GM12878 (cell line): ENCODE measurements around the gene SOX9. TPM values are rescaled to one million over a fixed set of nuclear protein-coding genes. Genes with fewer than 3 reads are reported as not detected.

ENCODE experiments used
- ATAC-seq: fragments of 200-7000 bp; cut with Tn5 transposase; 3 replicates; pipeline ENCODE4 v1.9.1; 2020; ENCODE audit warnings: mild to moderate bottlenecking, moderate library complexity
- BruUV-seq: library from RNA; stranded (reverse); fragments of 400-500 nt; replicated peaks from 2 replicates; lab custom pipeline; 2021; lab: Mats Ljungman, UMichigan
- CTCF ChIA-PET: fragments of 300-600 bp; sonication (Branson Sonifier 250); formaldehyde crosslinking; extraction: SDS; loops from one replicate; lab custom pipeline; 2021; ENCODE audit warnings: inconsistent platforms; lab: Yijun Ruan, JAX
- POLR2A ChIA-PET: fragments of 350-600 bp; formaldehyde crosslinking; extraction: SDS; loops from one replicate; lab custom pipeline; 2021; ENCODE audit warnings: inconsistent platforms; lab: Charles Lee
- RAD21 ChIA-PET: fragments of 300-600 bp; sonication (Branson Sonifier 250); formaldehyde crosslinking; loops from one replicate; lab custom pipeline; 2023; ENCODE audit warnings: antibody characterized with exemption; ENCODE audit not compliant: unreplicated experiment; lab: Charles Lee
- SMC1A ChIA-PET: fragments of 300-600 bp; sonication (Branson Sonifier 250); formaldehyde crosslinking; loops from one replicate; lab custom pipeline; 2023; ENCODE audit not compliant: unreplicated experiment, uncharacterized antibody; lab: Charles Lee
- DNase-seq: peaks from one replicate; pipeline ENCODE4 v3.0.0-alpha.2; 2011; ENCODE audit warnings: low read depth, low spot score
- FAIRE-seq: peaks from 3 replicates; lab custom pipeline; 2011; peaks lifted over from hg19 to GRCh38; lab: Jason Lieb, UNC
- H2AFZ ChIP-seq: 2 replicates; pipeline ENCODE4 v1.6.0; 2011; ENCODE audit warnings: low read depth, low read length, control low read depth; ENCODE audit not compliant: control insufficient read depth
- H3K27ac ChIP-seq: 2 replicates; pipeline ENCODE4 v1.5.1; 2011; ENCODE audit warnings: control low read depth; ENCODE audit not compliant: control insufficient read depth, insufficient read depth
- H3K27me3 ChIP-seq, 2 experiments: replicated peaks in 1 of 2; 2 replicates each; pipeline versions ENCODE4 v1.6.0 to v1.6.1; 2011; ENCODE audit warnings: low read length in 1 of 2; ENCODE audit not compliant: control insufficient read depth in 2 of 2, insufficient read depth in 2 of 2
- H3K36me3 ChIP-seq, 2 experiments: 2 replicates each; pipeline ENCODE4 v1.5.1; 2011; ENCODE audit warnings: low read length in 1 of 2; ENCODE audit not compliant: control insufficient read depth in 2 of 2, insufficient read depth in 2 of 2
- H3K4me1 ChIP-seq: 2 replicates; pipeline ENCODE4 v1.6.1; 2011; ENCODE audit warnings: mild to moderate bottlenecking, low read length, moderate library complexity, mixed read lengths; ENCODE audit not compliant: control insufficient read depth, insufficient read depth
- H3K4me2 ChIP-seq: 2 replicates; pipeline ENCODE4 v1.6.0; 2011; ENCODE audit warnings: control low read depth; ENCODE audit not compliant: control insufficient read depth, insufficient read depth
- H3K4me3 ChIP-seq: fragments of 200-600 bp; sonication (generic); 2 replicates; pipeline ENCODE4 v1.5.1; 2016
- H3K79me2 ChIP-seq: 2 replicates; pipeline ENCODE4 v1.6.0; 2011; ENCODE audit warnings: low read length; ENCODE audit not compliant: control insufficient read depth, insufficient read depth
- H3K9ac ChIP-seq: 2 replicates; pipeline ENCODE4 v1.8.0; 2011; ENCODE audit warnings: low read length, control low read depth, mixed read lengths; ENCODE audit not compliant: control insufficient read depth, insufficient read depth
- H3K9me3 ChIP-seq: replicated peaks from 3 replicates; pipeline ENCODE4 v1.5.1; 2011; ENCODE audit warnings: mild to moderate bottlenecking, low read length; ENCODE audit not compliant: control insufficient read depth, insufficient read depth
- H4K20me1 ChIP-seq: 2 replicates; pipeline ENCODE4 v1.6.0; 2011; ENCODE audit not compliant: control insufficient read depth, insufficient read depth
- DPF2 ChIP-seq: fragments of 450-650 bp; IDR thresholded peaks from 2 replicates; pipeline ENCODE4 v1.6.1; 2017; ENCODE audit warnings: mild to moderate bottlenecking
- HDGF ChIP-seq: fragments of 450-650 bp; IDR thresholded peaks from 2 replicates; pipeline ENCODE4 v1.6.1; 2016; ENCODE audit warnings: antibody characterized with exemption
- JUNB ChIP-seq: IDR thresholded peaks from 2 replicates; pipeline ENCODE4 v1.6.1; 2016; ENCODE audit warnings: antibody characterized with exemption, mild to moderate bottlenecking
- KLF5 ChIP-seq: fragments of 450-650 bp; IDR thresholded peaks from 2 replicates; pipeline ENCODE4 v1.6.1; 2014; ENCODE audit warnings: mild to moderate bottlenecking; ENCODE audit not compliant: partially characterized antibody
- MAX ChIP-seq: IDR thresholded peaks from 2 replicates; pipeline ENCODE4 v1.6.1; 2012; ENCODE audit warnings: low read depth, low read length, improper control_type of control experiment
- NBN ChIP-seq: fragments of 450-650 bp; IDR thresholded peaks from 2 replicates; pipeline ENCODE4 v1.6.1; 2016
- NKRF ChIP-seq: fragments of 450-650 bp; conservative IDR thresholded peaks from 2 replicates; pipeline ENCODE4 v1.6.1; 2017; ENCODE audit warnings: mild to moderate bottlenecking, moderate library complexity
- PML ChIP-seq: IDR thresholded peaks from 2 replicates; pipeline ENCODE4 v1.6.1; 2012; ENCODE audit warnings: low read length, inconsistent platforms
- POU2F2 ChIP-seq: IDR thresholded peaks from 3 replicates; pipeline ENCODE4 v1.6.1; 2011; ENCODE audit warnings: low read depth, mild to moderate bottlenecking, low read length, borderline replicate concordance
- SPI1 ChIP-seq: IDR thresholded peaks from 2 replicates; pipeline ENCODE4 v1.6.1; 2011; ENCODE audit warnings: low read depth, mild to moderate bottlenecking, low read length, moderate library complexity, borderline replicate concordance; ENCODE audit not compliant: insufficient read depth
- YY1 ChIP-seq: IDR thresholded peaks from 2 replicates; pipeline ENCODE4 v1.6.1; 2011; ENCODE audit warnings: low read depth, mild to moderate bottlenecking, low read length
- WGBS: methylation state at CpG from one replicate; pipeline ENCODE4 v1.1.6; 2016; ENCODE audit warnings: low lambda C conversion rate; ENCODE audit not compliant: insufficient replicate concordance, insufficient coverage; ENCODE audit errors: missing lambda C conversion rate; 5-methylcytosine and 5-hydroxymethylcytosine counted together
- in situ Hi-C: fragments of 300-500 bp; cut with MboI; formaldehyde crosslinking; loops from 9 replicates; pipeline ENCODE4 v1.14.3; 2018; ENCODE audit warnings: mixed read lengths
- intact Hi-C: fragments of 100-400 bp; cut with micrococcal nuclease; formaldehyde crosslinking; loops from one replicate; pipeline ENCODE4 v1.14.2; 2022; ENCODE audit not compliant: unreplicated experiment
- polyA plus RNA-seq, 11 experiments: library from polyadenylated mRNA; depleted of rRNA in 4 of 11; unstranded in 6 of 11; stranded (reverse) in 5 of 11; fragments of >200 nt; fragmentation: Nextera tagmentation in 4 of 11; fragmentation: Illumina TruSeq in 1 of 11; extraction: Ambion mirVana in 4 of 11; extraction: Trizol in 1 of 11; gene quantifications; 1 replicate in 1 of 11; 2 replicates in 10 of 11; pipeline versions ENCODE4 v1.2.1 to v1.2.3, GENCODE V29; 2011 to 2016; ENCODE audit warnings: inconsistent platforms in 2 of 11, missing spikeins in 2 of 11, low read depth in 1 of 11
- total RNA-seq, 4 experiments: library from RNA; depleted of rRNA in 3 of 4; stranded (reverse); fragments of >200 nt in 3 of 4; fragmentation: Illumina TruSeq in 1 of 4; extraction: Trizol in 1 of 4; gene quantifications; 2 replicates each; pipeline versions ENCODE4 v1.2.1 to v1.2.3, GENCODE V29; 2013 to 2021
- TF ChIP-seq, protein P1 (sequence below): fragments of 450-650 bp; IDR thresholded peaks from 2 replicates; pipeline ENCODE4 v1.6.1; 2016; ENCODE audit warnings: mild to moderate bottlenecking, moderate library complexity, borderline replicate concordance
- TF ChIP-seq, protein P2 (sequence below): fragments of 450-650 bp; IDR thresholded peaks from 2 replicates; pipeline ENCODE4 v1.6.1; 2016; ENCODE audit warnings: mild to moderate bottlenecking
- TF ChIP-seq, protein P3 (sequence below): fragments of 450-650 bp; IDR thresholded peaks from 2 replicates; pipeline ENCODE4 v1.6.1; 2017; ENCODE audit warnings: mild to moderate bottlenecking, moderate library complexity

SOX9 gene
- total and polyA plus RNA-seq, 10 of the 15 experiments (the other 5 are each of a cell fraction or from before 2014, with no cell fraction given) = 1.2 to 19.0 (median 5.5) TPM

- DNase-seq = no peak
- intact Hi-C loops = no loop called here
- H2AFZ ChIP-seq = no peak overlapping the region
- H4K20me1 ChIP-seq = no peaks in the 10 kb centered on the region
- no peak overlapping the region for H3K9ac ChIP-seq
- ChIA-PET RAD21 (no interaction called here), POLR2A (no interaction called here), SMC1A (no interaction called here), CTCF (no interaction called here)
- no peaks in the 10 kb centered on the region for H3K27me3 ChIP-seq
- no peak overlapping the region for H3K4me2 ChIP-seq
- H3K4me1 ChIP-seq = no peaks in the 10 kb centered on the region
- no peak overlapping the region for H3K27ac ChIP-seq
- FAIRE-seq = no peak
- BruUV-seq = no TSS peak
- H3K36me3 ChIP-seq = no peaks in the 10 kb centered on the region
- H3K79me2 ChIP-seq = no peaks in the 10 kb centered on the region
- ATAC-seq = no peak
- WGBS = 43% methylated on average over 7 of the region's 7 CpGs
- TF ChIP-seq, protein P1, sequence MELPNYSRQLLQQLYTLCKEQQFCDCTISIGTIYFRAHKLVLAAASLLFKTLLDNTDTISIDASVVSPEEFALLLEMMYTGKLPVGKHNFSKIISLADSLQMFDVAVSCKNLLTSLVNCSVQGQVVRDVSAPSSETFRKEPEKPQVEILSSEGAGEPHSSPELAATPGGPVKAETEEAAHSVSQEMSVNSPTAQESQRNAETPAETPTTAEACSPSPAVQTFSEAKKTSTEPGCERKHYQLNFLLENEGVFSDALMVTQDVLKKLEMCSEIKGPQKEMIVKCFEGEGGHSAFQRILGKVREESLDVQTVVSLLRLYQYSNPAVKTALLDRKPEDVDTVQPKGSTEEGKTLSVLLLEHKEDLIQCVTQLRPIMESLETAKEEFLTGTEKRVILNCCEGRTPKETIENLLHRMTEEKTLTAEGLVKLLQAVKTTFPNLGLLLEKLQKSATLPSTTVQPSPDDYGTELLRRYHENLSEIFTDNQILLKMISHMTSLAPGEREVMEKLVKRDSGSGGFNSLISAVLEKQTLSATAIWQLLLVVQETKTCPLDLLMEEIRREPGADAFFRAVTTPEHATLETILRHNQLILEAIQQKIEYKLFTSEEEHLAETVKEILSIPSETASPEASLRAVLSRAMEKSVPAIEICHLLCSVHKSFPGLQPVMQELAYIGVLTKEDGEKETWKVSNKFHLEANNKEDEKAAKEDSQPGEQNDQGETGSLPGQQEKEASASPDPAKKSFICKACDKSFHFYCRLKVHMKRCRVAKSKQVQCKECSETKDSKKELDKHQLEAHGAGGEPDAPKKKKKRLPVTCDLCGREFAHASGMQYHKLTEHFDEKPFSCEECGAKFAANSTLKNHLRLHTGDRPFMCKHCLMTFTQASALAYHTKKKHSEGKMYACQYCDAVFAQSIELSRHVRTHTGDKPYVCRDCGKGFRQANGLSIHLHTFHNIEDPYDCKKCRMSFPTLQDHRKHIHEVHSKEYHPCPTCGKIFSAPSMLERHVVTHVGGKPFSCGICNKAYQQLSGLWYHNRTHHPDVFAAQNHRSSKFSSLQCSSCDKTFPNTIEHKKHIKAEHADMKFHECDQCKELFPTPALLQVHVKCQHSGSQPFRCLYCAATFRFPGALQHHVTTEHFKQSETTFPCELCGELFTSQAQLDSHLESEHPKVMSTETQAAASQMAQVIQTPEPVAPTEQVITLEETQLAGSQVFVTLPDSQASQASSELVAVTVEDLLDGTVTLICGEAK = no peak
- TF ChIP-seq KLF5 (no peak), DPF2 (no peak), NKRF (no peak), JUNB (no peak), POU2F2 (no peak), PML (no peak), NBN (no peak), SPI1 (no peak), HDGF (no peak), YY1 (no peak), MAX (no peak)
- TF ChIP-seq, protein P2, sequence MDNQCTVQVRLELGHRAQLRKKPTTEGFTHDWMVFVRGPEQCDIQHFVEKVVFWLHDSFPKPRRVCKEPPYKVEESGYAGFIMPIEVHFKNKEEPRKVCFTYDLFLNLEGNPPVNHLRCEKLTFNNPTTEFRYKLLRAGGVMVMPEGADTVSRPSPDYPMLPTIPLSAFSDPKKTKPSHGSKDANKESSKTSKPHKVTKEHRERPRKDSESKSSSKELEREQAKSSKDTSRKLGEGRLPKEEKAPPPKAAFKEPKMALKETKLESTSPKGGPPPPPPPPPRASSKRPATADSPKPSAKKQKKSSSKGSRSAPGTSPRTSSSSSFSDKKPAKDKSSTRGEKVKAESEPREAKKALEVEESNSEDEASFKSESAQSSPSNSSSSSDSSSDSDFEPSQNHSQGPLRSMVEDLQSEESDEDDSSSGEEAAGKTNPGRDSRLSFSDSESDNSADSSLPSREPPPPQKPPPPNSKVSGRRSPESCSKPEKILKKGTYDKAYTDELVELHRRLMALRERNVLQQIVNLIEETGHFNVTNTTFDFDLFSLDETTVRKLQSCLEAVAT = no peak
- TF ChIP-seq, protein P3, sequence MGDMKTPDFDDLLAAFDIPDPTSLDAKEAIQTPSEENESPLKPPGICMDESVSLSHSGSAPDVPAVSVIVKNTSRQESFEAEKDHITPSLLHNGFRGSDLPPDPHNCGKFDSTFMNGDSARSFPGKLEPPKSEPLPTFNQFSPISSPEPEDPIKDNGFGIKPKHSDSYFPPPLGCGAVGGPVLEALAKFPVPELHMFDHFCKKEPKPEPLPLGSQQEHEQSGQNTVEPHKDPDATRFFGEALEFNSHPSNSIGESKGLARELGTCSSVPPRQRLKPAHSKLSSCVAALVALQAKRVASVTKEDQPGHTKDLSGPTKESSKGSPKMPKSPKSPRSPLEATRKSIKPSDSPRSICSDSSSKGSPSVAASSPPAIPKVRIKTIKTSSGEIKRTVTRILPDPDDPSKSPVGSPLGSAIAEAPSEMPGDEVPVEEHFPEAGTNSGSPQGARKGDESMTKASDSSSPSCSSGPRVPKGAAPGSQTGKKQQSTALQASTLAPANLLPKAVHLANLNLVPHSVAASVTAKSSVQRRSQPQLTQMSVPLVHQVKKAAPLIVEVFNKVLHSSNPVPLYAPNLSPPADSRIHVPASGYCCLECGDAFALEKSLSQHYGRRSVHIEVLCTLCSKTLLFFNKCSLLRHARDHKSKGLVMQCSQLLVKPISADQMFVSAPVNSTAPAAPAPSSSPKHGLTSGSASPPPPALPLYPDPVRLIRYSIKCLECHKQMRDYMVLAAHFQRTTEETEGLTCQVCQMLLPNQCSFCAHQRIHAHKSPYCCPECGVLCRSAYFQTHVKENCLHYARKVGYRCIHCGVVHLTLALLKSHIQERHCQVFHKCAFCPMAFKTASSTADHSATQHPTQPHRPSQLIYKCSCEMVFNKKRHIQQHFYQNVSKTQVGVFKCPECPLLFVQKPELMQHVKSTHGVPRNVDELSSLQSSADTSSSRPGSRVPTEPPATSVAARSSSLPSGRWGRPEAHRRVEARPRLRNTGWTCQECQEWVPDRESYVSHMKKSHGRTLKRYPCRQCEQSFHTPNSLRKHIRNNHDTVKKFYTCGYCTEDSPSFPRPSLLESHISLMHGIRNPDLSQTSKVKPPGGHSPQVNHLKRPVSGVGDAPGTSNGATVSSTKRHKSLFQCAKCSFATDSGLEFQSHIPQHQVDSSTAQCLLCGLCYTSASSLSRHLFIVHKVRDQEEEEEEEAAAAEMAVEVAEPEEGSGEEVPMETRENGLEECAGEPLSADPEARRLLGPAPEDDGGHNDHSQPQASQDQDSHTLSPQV = no peak
- in situ Hi-C loops = no loop called here
- H3K4me3 ChIP-seq = no peak overlapping the region
- no peaks in the 10 kb centered on the region; the same call in 2 of the 3 replicates for H3K9me3 ChIP-seq
Observed at GRCh38 chr17:72141336-72141735, 20.5 kb downstream of the SOX9 start.
